Measurements from ENCODE around the gene LMF1. TPM values are rescaled to one million over a fixed set of nuclear protein-coding genes. Genes with fewer than 3 reads are reported as not detected.

Gene LMF1
- total and polyA plus RNA-seq, 9 of the 15 experiments (the other 6 are each of a cell fraction or from before 2014, with no cell fraction given), result 0.11 to 1.6 (median 0.55) TPM; not detected in 1

GRCh38 chr16:970386-970765 lies 408 bp downstream of the LMF1 start (continued):
- TF ChIP-seq NR2F6 (CRISPR knock-in tag; IDR thresholded peaks at IDR 0.05) (no peak), CREBBP (IDR thresholded peaks at IDR 0.05; ENCODE audit: low read depth, low read length) (no peak), SMARCB1 (IDR thresholded peaks at IDR 0.05; ENCODE audit: insufficient read length, low read depth) (no peak), RUNX1 (IDR thresholded peaks at IDR 0.05; ENCODE audit: low read depth) (no peak), VEZF1 (CRISPR knock-in tag; IDR thresholded peaks at IDR 0.05) (peak; percentile 69), WHSC1 (IDR thresholded peaks at IDR 0.05; ENCODE audit: low read length) (no peak), ZNF347 (CRISPR knock-in tag; IDR thresholded peaks at IDR 0.05; ENCODE audit: low read depth) (no peak), CUX1 (CRISPR knock-in tag; IDR thresholded peaks at IDR 0.05) (no peak), ZNF644 (tag; IDR thresholded peaks at IDR 0.05; ENCODE audit: low read depth) (no peak), KDM5B (IDR thresholded peaks at IDR 0.05; ENCODE audit: insufficient replicate concordance, low read depth, low read length) (peak; percentile 64), CTCFL (IDR thresholded peaks at IDR 0.05; ENCODE audit: borderline replicate concordance, insufficient read depth, low read depth, low read length, poor library complexity, severe bottlenecking) (no peak), MAZ (CRISPR knock-in tag; conservative IDR thresholded peaks at IDR 0.05 in 1 of 2, IDR thresholded peaks at IDR 0.05 in 1 of 2) (no peak), FIP1L1 (IDR thresholded peaks at IDR 0.05; ENCODE audit: low read depth, low read length, poor library complexity, severe bottlenecking) (peak; percentile 55), PTRF (tag; IDR thresholded peaks at IDR 0.05) (no peak), ZNF133 (CRISPR knock-in tag; IDR thresholded peaks at IDR 0.05) (no peak), ZFP30 (CRISPR knock-in tag; IDR thresholded peaks at IDR 0.05; ENCODE audit: borderline replicate concordance) (no peak), NR2C1 (IDR thresholded peaks at IDR 0.05) (no peak), NR2C1 (tag; IDR thresholded peaks at IDR 0.05) (no peak), NCOR1 (IDR thresholded peaks at IDR 0.05) (no peak), RCOR1 (IDR thresholded peaks at IDR 0.05; ENCODE audit: borderline replicate concordance in 1 of 2, low read depth in 2 of 2, low read length in 2 of 2) (no peak), HNRNPL (IDR thresholded peaks at IDR 0.05; ENCODE audit: low read depth, low read length) (0 out of 2 replicates have a peak, but pooled peaks have one; percentile 63), XRCC3 (IDR thresholded peaks at IDR 0.05) (no peak)

Measured in K562 (cell line).